IMR-90 (cell line): ENCODE data around the gene FMNL1. TPM values are rescaled to one million over a fixed set of nuclear protein-coding genes. Genes with fewer than 3 reads are reported as not detected.
A peak's percentile ranks its signal among the peaks of the same experiment; 100 is the strongest.

Experiments
- ATAC-seq: fragments of 200-7000 bp; cut with Tn5 transposase; 2 replicates; pipeline ENCODE4 v1.9.1; 2020; ENCODE audit warnings: low read depth, mild to moderate bottlenecking, moderate library complexity
- BruUV-seq: library from RNA; stranded (reverse); fragments of 400-500 nt; replicated peaks from 2 replicates; lab custom pipeline; 2021; lab: Mats Ljungman, UMichigan
- CTCF ChIA-PET: fragments of 300-600 bp; formaldehyde crosslinking; extraction: SDS; loops from one replicate; lab custom pipeline; 2021; ENCODE audit warnings: antibody characterized with exemption; lab: Yijun Ruan, JAX
- POLR2A ChIA-PET: fragments of 300-600 bp; sonication (Branson Sonifier 250); formaldehyde crosslinking; loops from one replicate; lab custom pipeline; 2022; ENCODE audit warnings: antibody characterized with exemption; ENCODE audit not compliant: unreplicated experiment; lab: Charles Lee
- DNase-seq: peaks from one replicate; pipeline ENCODE4 v3.0.0; 2013
- H2AFZ ChIP-seq: replicated peaks from 2 replicates; pipeline ENCODE3; 2013; ENCODE audit warnings: low read length, mild to moderate bottlenecking; ENCODE audit not compliant: poor library complexity
- H2AK5ac ChIP-seq: 2 replicates; pipeline ENCODE4 v1.6.1; 2013; ENCODE audit warnings: low read depth, low read length, inconsistent platforms
- H2AK9ac ChIP-seq: replicated peaks from 2 replicates; pipeline ENCODE3; 2013; ENCODE audit warnings: mild to moderate bottlenecking, low read depth, low read length, moderate library complexity; ENCODE audit not compliant: poor library complexity
- H2BK120ac ChIP-seq: 2 replicates; pipeline ENCODE4 v1.6.1; 2013; ENCODE audit warnings: low read depth, low read length, inconsistent platforms
- H2BK15ac ChIP-seq: 3 replicates; pipeline ENCODE4 v1.6.1; 2013; ENCODE audit warnings: low read depth, low read length, inconsistent platforms
- H2BK20ac ChIP-seq: 2 replicates; pipeline ENCODE4 v1.6.1; 2013; ENCODE audit warnings: low read depth, mild to moderate bottlenecking, inconsistent platforms, low read length, moderate library complexity
- H2BK5ac ChIP-seq: 2 replicates; pipeline ENCODE4 v1.6.1; 2013; ENCODE audit warnings: mild to moderate bottlenecking, low read depth, low read length, inconsistent platforms; ENCODE audit not compliant: poor library complexity, severe bottlenecking
- H3K14ac ChIP-seq: replicated peaks from 2 replicates; pipeline ENCODE4 v1.6.1; 2013; ENCODE audit warnings: low read depth, low read length, inconsistent platforms
- H3K18ac ChIP-seq: 2 replicates; pipeline ENCODE4 v1.6.1; 2013; ENCODE audit warnings: low read depth, low read length, control low read depth
- H3K23ac ChIP-seq: 2 replicates; pipeline ENCODE4 v1.6.1; 2013; ENCODE audit warnings: low read depth, low read length, inconsistent platforms
- H3K27ac ChIP-seq: 2 replicates; pipeline ENCODE4 v1.5.1; 2013; ENCODE audit warnings: mild to moderate bottlenecking, control low read depth, low read length; ENCODE audit not compliant: insufficient read depth
- H3K27me3 ChIP-seq: 2 replicates; pipeline ENCODE4 v1.6.1; 2013; ENCODE audit warnings: low read length; ENCODE audit not compliant: control insufficient read depth, insufficient read depth
- H3K36me3 ChIP-seq: 2 replicates; pipeline ENCODE4 v1.6.1; 2013; ENCODE audit warnings: low read length, mixed read lengths; ENCODE audit not compliant: control insufficient read depth, insufficient read depth
- H3K4ac ChIP-seq: 2 replicates; pipeline ENCODE4 v1.6.1; 2013; ENCODE audit warnings: low read depth, low read length, inconsistent platforms
- H3K4me1 ChIP-seq: 2 replicates; pipeline ENCODE4 v1.6.1; 2013; ENCODE audit warnings: low read length, mixed read lengths; ENCODE audit not compliant: control insufficient read depth, insufficient read depth
- H3K4me2 ChIP-seq: 2 replicates; pipeline ENCODE4 v1.6.1; 2013; ENCODE audit warnings: low read depth, mild to moderate bottlenecking, control low read depth, low read length, moderate library complexity
- H3K4me3 ChIP-seq: 2 replicates; pipeline ENCODE4 v1.5.1; 2013; ENCODE audit warnings: low read depth, mild to moderate bottlenecking, control low read depth, low read length, moderate library complexity; ENCODE audit not compliant: insufficient read depth
- H3K56ac ChIP-seq: 2 replicates; pipeline ENCODE4 v1.6.1; 2013; ENCODE audit warnings: low read length, inconsistent platforms; ENCODE audit not compliant: insufficient read depth; ENCODE audit errors: extremely low read depth
- H3K79me1 ChIP-seq, 2 experiments: 2 replicates each; pipeline ENCODE4 v1.6.1; 2013; ENCODE audit warnings: low read length in 2 of 2, inconsistent platforms in 1 of 2, low read depth in 1 of 2
- H3K9ac ChIP-seq: 2 replicates; pipeline ENCODE4 v1.6.1; 2013; ENCODE audit warnings: low read depth, low read length, control low read depth
- H3K9me1 ChIP-seq: 2 replicates; pipeline ENCODE4 v1.6.1; 2013; ENCODE audit warnings: low read length, inconsistent platforms; ENCODE audit not compliant: insufficient read depth
- H3K9me3 ChIP-seq: 2 replicates; pipeline ENCODE4 v1.6.1; 2013; ENCODE audit warnings: low read length; ENCODE audit not compliant: control insufficient read depth, insufficient read depth
- H4K20me1 ChIP-seq: 2 replicates; pipeline ENCODE4 v1.6.1; 2013; ENCODE audit warnings: low read length, inconsistent platforms; ENCODE audit not compliant: insufficient read depth
- H4K5ac ChIP-seq: 2 replicates; pipeline ENCODE4 v1.6.1; 2013; ENCODE audit warnings: mild to moderate bottlenecking, low read depth, low read length, control low read depth
- H4K8ac ChIP-seq, 2 experiments: 2 replicates each; pipeline ENCODE4 v1.6.1; 2013; ENCODE audit warnings: low read depth in 2 of 2, low read length in 2 of 2, control low read depth in 1 of 2, inconsistent platforms in 1 of 2
- H4K91ac ChIP-seq: 2 replicates; pipeline ENCODE4 v1.6.1; 2013; ENCODE audit warnings: low read depth, low read length, inconsistent platforms; ENCODE audit not compliant: insufficient read depth
- CEBPB ChIP-seq: IDR thresholded peaks from 2 replicates; pipeline ENCODE4 v1.6.1; 2012; ENCODE audit warnings: low read depth, low read length, improper control_type of control experiment
- CHD1 ChIP-seq: IDR thresholded peaks from 2 replicates; pipeline ENCODE4 v1.6.1; 2012; ENCODE audit warnings: low read depth, low read length, improper control_type of control experiment
- CTCF ChIP-seq: conservative IDR thresholded peaks from 2 replicates; pipeline ENCODE4 v1.5.1; 2012; ENCODE audit warnings: mild to moderate bottlenecking, low read depth, low read length, improper control_type of control experiment
- ELK1 ChIP-seq: fragments of 150-350 bp; IDR thresholded peaks from 2 replicates; pipeline ENCODE4 v1.6.1; 2016; ENCODE audit warnings: low read depth, mild to moderate bottlenecking, low read length, moderate library complexity, borderline replicate concordance
- POLR2A ChIP-seq: IDR thresholded peaks from 2 replicates; pipeline ENCODE4 v1.6.1; 2012; ENCODE audit warnings: mild to moderate bottlenecking, low read depth, low read length
- RAD21 ChIP-seq: IDR thresholded peaks from 2 replicates; pipeline ENCODE4 v1.6.1; 2012; ENCODE audit warnings: low read length, improper control_type of control experiment
- USF2 ChIP-seq: fragments of 150-350 bp; IDR thresholded peaks from 2 replicates; pipeline ENCODE4 v1.6.1; 2017; ENCODE audit warnings: mild to moderate bottlenecking, antibody characterized with exemption, low read length, low read depth
- WGBS, 2 experiments: methylation state at CpG; one replicate each; pipeline versions ENCODE4 v1.1.5 to v1.1.7; 2013; ENCODE audit warnings: missing lambda C conversion rate in 2 of 2; ENCODE audit not compliant: insufficient read length in 1 of 2; ENCODE audit errors: extremely low coverage in 2 of 2; 5-methylcytosine and 5-hydroxymethylcytosine counted together
- dilution Hi-C: fragments of 300-500 bp; cut with HindIII; formaldehyde crosslinking; loops from one replicate; pipeline ENCODE4 v1.14.3; 2018; ENCODE audit warnings: low sequenced_read_pairs; ENCODE audit not compliant: unreplicated experiment
- in situ Hi-C: fragments of 300-500 bp; cut with MboI; formaldehyde crosslinking; loops from 3 replicates; pipeline ENCODE4 v1.14.3; 2019; ENCODE audit warnings: low sequenced_read_pairs, inconsistent platforms, mixed read lengths
- intact Hi-C: fragments of 100-400 bp; cut with micrococcal nuclease; formaldehyde crosslinking; loops from 2 replicates; pipeline ENCODE4 v1.10.0; 2022
- polyA plus RNA-seq, 3 experiments: library from polyadenylated mRNA; depleted of rRNA; stranded (reverse); fragments of >200 nt; gene quantifications; 2 replicates each; pipeline ENCODE4 v1.2.3, GENCODE V29; 2012; ENCODE audit warnings: low replicate concordance in 1 of 3
- total RNA-seq: library from RNA; depleted of rRNA; stranded (reverse); fragments of >200 nt; gene quantifications from 2 replicates; pipeline ENCODE4 v1.2.3, GENCODE V29; 2012

Gene FMNL1
- total and polyA plus RNA-seq, 2 of the 4 experiments (the other 2 are of a cell fraction): 0.36 to 2.3 TPM

- no peak overlapping the region for H3K9ac ChIP-seq
- peak overlapping the region; percentile 43 for H2AFZ ChIP-seq
- H3K79me1 ChIP-seq: no peaks in the 10 kb centered on the region
- H4K8ac ChIP-seq: no peak overlapping the region
- H3K23ac ChIP-seq: no peak overlapping the region
- dilution Hi-C loops: no loop called here
- no peak overlapping the region for H3K4ac ChIP-seq
- H3K9me1 ChIP-seq: no peaks in the 10 kb centered on the region
- H2BK20ac ChIP-seq: no peak overlapping the region
- no peak overlapping the region for H2AK9ac ChIP-seq
- H3K18ac ChIP-seq: no peak overlapping the region
- DNase-seq: no peak
- intact Hi-C loops: no loop called here
- no peak overlapping the region for H3K4me2 ChIP-seq
- ChIA-PET CTCF (no interaction called here), POLR2A (no interaction called here)
- H3K9me3 ChIP-seq: no peaks in the 10 kb centered on the region
- no peak overlapping the region for H3K56ac ChIP-seq
- H4K20me1 ChIP-seq: no peaks in the 10 kb centered on the region
- H4K91ac ChIP-seq: no peak overlapping the region
- no peak overlapping the region for H2BK15ac ChIP-seq
- 82% methylated on average over 3 of the region's 9 CpGs; no CpG with 5 or more reads in 1 of the 2 experiments for WGBS, 2 experiments
- H3K27ac ChIP-seq: no peak overlapping the region
- TF ChIP-seq POLR2A (no peak), ELK1 (no peak), CHD1 (no peak), CEBPB (no peak), USF2 (no peak), CTCF (no peak), RAD21 (no peak)
- no peak overlapping the region for H4K5ac ChIP-seq
- H2BK5ac ChIP-seq: no peak overlapping the region
- no peak overlapping the region for H2BK120ac ChIP-seq
- in situ Hi-C loops: loop anchor here (25.0 kb wide), 1 partner anchor 387 kb away; no protein-coding TSS in a partner anchor
- H3K14ac ChIP-seq: no peak overlapping the region
- no peaks in the 10 kb centered on the region for H3K27me3 ChIP-seq
- H2AK5ac ChIP-seq: no peak overlapping the region
- H3K4me1 ChIP-seq: peaks cover 10% of the 10 kb centered on the region
- H3K4me3 ChIP-seq: no peak overlapping the region
- no peak for ATAC-seq
- BruUV-seq: no TSS peak
- no peaks in the 10 kb centered on the region for H3K36me3 ChIP-seq
Measured at GRCh38 chr17:45200701-45201100, 21.0 kb upstream of the FMNL1 start.
